22Rv1 (cell line): ENCODE data around the gene OLFM1.

Experiments
- CTCF ChIP-seq: fragments of 450-650 bp; IDR thresholded peaks from 2 replicates; pipeline ENCODE4 v1.5.1; 2017; ENCODE audit warnings: mild to moderate bottlenecking
- ZFX ChIP-seq: fragments of 450-650 bp; IDR thresholded peaks from 2 replicates; pipeline ENCODE4 v1.6.1; 2017; ENCODE audit warnings: antibody characterized with exemption, borderline replicate concordance

GRCh38 chr9:135151757-135152613 lies 64.5 kb downstream of the OLFM1 start:
- no peak for TF ChIP-seq CTCF
- no peak for TF ChIP-seq ZFX
